Thymus (tissue), 11 donors: ENCODE results near the gene CRBN. TPM values are rescaled to one million over a fixed set of nuclear protein-coding genes. Genes with fewer than 3 reads are reported as not detected.
A peak's percentile ranks its signal among the peaks of the same experiment; 100 is the strongest.

Source experiments
- DNase-seq, 9 donors: peaks; one replicate each; pipeline ENCODE4 v3.0.0-alpha.2; 2013; ENCODE audit warnings: low spot score in 9 of 9, low read depth in 6 of 9, missing footprints in 1 of 9
- H3K27ac ChIP-seq, 2 donors: one replicate each; pipeline ENCODE4 v1.5.1; 2013; ENCODE audit warnings: control low read depth in 1 of 2, low read depth in 1 of 2, low read length in 1 of 2, mild to moderate bottlenecking in 1 of 2, moderate library complexity in 1 of 2
- H3K27me3 ChIP-seq, 2 donors: one replicate each; pipeline ENCODE4 v1.5.1; 2013; ENCODE audit warnings: low read length in 1 of 2; ENCODE audit not compliant: control insufficient read depth in 2 of 2, insufficient read depth in 1 of 2
- H3K36me3 ChIP-seq, 2 donors: one replicate each; pipeline ENCODE4 v1.5.1; 2013; ENCODE audit warnings: low read length in 1 of 2, mild to moderate bottlenecking in 1 of 2, moderate library complexity in 1 of 2; ENCODE audit not compliant: control insufficient read depth in 2 of 2, insufficient read depth in 2 of 2
- H3K4me1 ChIP-seq, 2 donors: one replicate each; pipeline ENCODE4 v1.5.1; 2013; ENCODE audit warnings: low read length in 2 of 2; ENCODE audit not compliant: control insufficient read depth in 2 of 2, insufficient read depth in 2 of 2
- H3K4me3 ChIP-seq, 2 donors: one replicate each; pipeline ENCODE4 v1.5.1; 2013; ENCODE audit warnings: low read length in 2 of 2, control low read depth in 1 of 2, mild to moderate bottlenecking in 1 of 2
- H3K9me3 ChIP-seq, 2 donors: one replicate each; pipeline ENCODE4 v1.5.1; 2013; ENCODE audit warnings: low read length in 1 of 2, mild to moderate bottlenecking in 1 of 2; ENCODE audit not compliant: control insufficient read depth in 2 of 2, insufficient read depth in 1 of 2
- WGBS: extraction: QIAGEN DNeasy Blood & Tissue Kit; methylation state at CpG from one replicate; pipeline ENCODE4 v1.1.7; 2013; 5-methylcytosine and 5-hydroxymethylcytosine counted together
- polyA plus RNA-seq: library from polyadenylated mRNA; stranded (reverse); fragments of 200-250 nt; gene quantifications from one replicate; pipeline ENCODE4 v1.2.3, GENCODE V29; 2013
- total RNA-seq: library from RNA; stranded (reverse); fragments of 120-200 nt; gene quantifications from one replicate; pipeline ENCODE4 v1.2.4, GENCODE V29; 2013
- donor health status: healthy.

Gene CRBN
- total and polyA plus RNA-seq, 2 donors, result 54.4 to 67.7 TPM

- H3K4me1 ChIP-seq, result peaks cover 4 to 13% of the 10 kb centered on the region in 2 donors
- no peaks in the 10 kb centered on the region for H3K9me3 ChIP-seq
- H3K4me3 ChIP-seq, result no peak overlapping the region
- H3K27me3 ChIP-seq, result no peaks in the 10 kb centered on the region
- WGBS, result 84% methylated on average over 9 of the region's 9 CpGs
- DNase-seq, result no peak
- H3K36me3 ChIP-seq, result no peaks in the 10 kb centered on the region
- no peak overlapping the region for H3K27ac ChIP-seq
Measured at GRCh38 chr3:3180456-3180855, 965 bp upstream of the CRBN start.

- H3K27ac ChIP-seq, result peak overlapping the region; percentile 69 to 83
- no peaks in the 10 kb centered on the region for H3K9me3 ChIP-seq
- H3K4me3 ChIP-seq, result peak overlapping the region; percentile 89 to 98
- peaks cover 4 to 18% of the 10 kb centered on the region in 2 donors for H3K4me1 ChIP-seq
- peaks cover 7 to 8% of the 10 kb centered on the region in 2 donors for H3K36me3 ChIP-seq
- WGBS, result 23% methylated on average over 16 of the region's 16 CpGs
- no peaks in the 10 kb centered on the region for H3K27me3 ChIP-seq
- DNase-seq, result peak in 1 of 9 donors; percentile 8
Measured at GRCh38 chr3:3178498-3179328, 778 bp downstream of the CRBN start.

GRCh38 chr3:3177861-3178497 lies 1.5 kb downstream of the CRBN start:
- Histone ChIP-seq H3K4me1 (peaks cover 4 to 19% of the 10 kb centered on the region in 2 donors), H3K4me3 (no peak overlapping the region), H3K36me3 (peaks cover 8 to 9% of the 10 kb centered on the region in 2 donors), H3K27me3 (no peaks in the 10 kb centered on the region), H3K27ac (no peak overlapping the region), H3K9me3 (no peaks in the 10 kb centered on the region)
- 68% methylated on average over 10 of the region's 10 CpGs for WGBS
- DNase-seq, result no peak

GRCh38 chr3:3172627-3173026 lies 6.9 kb downstream of the CRBN start:
- DNase-seq, result peak in 3 of 9 donors; percentile 18 to 42 (median 19)
- Histone ChIP-seq H3K36me3 (peaks cover 27 to 42% of the 10 kb centered on the region in 2 donors), H3K9me3 (no peaks in the 10 kb centered on the region), H3K27ac (peak overlapping the region in 1 of 2 donors; percentile 38), H3K4me1 (peaks cover 0 to 10% of the 10 kb centered on the region in 2 donors), H3K27me3 (no peaks in the 10 kb centered on the region), H3K4me3 (no peak overlapping the region)
- 4% methylated on average over 1 of the region's 1 CpG for WGBS

- Histone ChIP-seq H3K4me1 (peaks cover 0 to 10% of the 10 kb centered on the region in 2 donors), H3K27me3 (no peaks in the 10 kb centered on the region), H3K36me3 (peaks cover 31 to 55% of the 10 kb centered on the region in 2 donors), H3K4me3 (no peak overlapping the region), H3K27ac (no peak overlapping the region), H3K9me3 (no peaks in the 10 kb centered on the region)
- peak in 3 of 9 donors; percentile 19 to 60 (median 29) for DNase-seq
- WGBS, result 79% methylated on average over 5 of the region's 5 CpGs
Measured at GRCh38 chr3:3170998-3171397, 8.5 kb downstream of the CRBN start.

- Histone ChIP-seq H3K9me3 (no peaks in the 10 kb centered on the region), H3K4me3 (no peak overlapping the region), H3K27me3 (no peaks in the 10 kb centered on the region), H3K27ac (no peak overlapping the region), H3K36me3 (peaks cover 27 to 79% of the 10 kb centered on the region in 2 donors), H3K4me1 (no peaks in the 10 kb centered on the region)
- no peak for DNase-seq
- 98% methylated on average over 3 of the region's 3 CpGs for WGBS
Measured at GRCh38 chr3:3165650-3166049, 13.8 kb downstream of the CRBN start.

- Histone ChIP-seq H3K4me1 (no peaks in the 10 kb centered on the region), H3K36me3 (peaks cover 23 to 79% of the 10 kb centered on the region in 2 donors), H3K27me3 (no peaks in the 10 kb centered on the region), H3K9me3 (no peaks in the 10 kb centered on the region), H3K27ac (no peak overlapping the region), H3K4me3 (no peak overlapping the region)
- WGBS, result 65% methylated on average over 3 of the region's 3 CpGs
- DNase-seq, result no peak
Measured at GRCh38 chr3:3165241-3165640, 14.2 kb downstream of the CRBN start.

- Histone ChIP-seq H3K4me1 (no peaks in the 10 kb centered on the region), H3K36me3 (peaks cover 16 to 83% of the 10 kb centered on the region in 2 donors), H3K9me3 (no peaks in the 10 kb centered on the region), H3K27me3 (no peaks in the 10 kb centered on the region), H3K4me3 (no peak overlapping the region), H3K27ac (no peak overlapping the region)
- no peak for DNase-seq
- WGBS, result 93% methylated on average over 2 of the region's 2 CpGs
Measured at GRCh38 chr3:3160826-3161225, 18.7 kb downstream of the CRBN start.

GRCh38 chr3:3157484-3157883 lies 22.0 kb downstream of the CRBN start:
- 96% methylated on average over 8 of the region's 8 CpGs for WGBS
- no peak overlapping the region for H3K27ac ChIP-seq

More at GRCh38 chr3:3157484-3157883, 22.0 kb downstream of the CRBN start:
- no peaks in the 10 kb centered on the region for H3K27me3 ChIP-seq
- no peak overlapping the region for H3K4me3 ChIP-seq
- peaks cover 9 to 76% of the 10 kb centered on the region in 2 donors for H3K36me3 ChIP-seq
- no peaks in the 10 kb centered on the region for H3K9me3 ChIP-seq
- no peak for DNase-seq
- H3K4me1 ChIP-seq, result no peaks in the 10 kb centered on the region
